ENCODE results near the gene PI4KA.
A peak's percentile ranks its signal among the peaks of the same experiment; 100 is the strongest.
"Not testable (repeated sequence)": the region's sequence is repeated elsewhere in the genome, so short reads cannot be mapped to it uniquely, and the experiment has no call there.

The PI4KA gene

DNA sequence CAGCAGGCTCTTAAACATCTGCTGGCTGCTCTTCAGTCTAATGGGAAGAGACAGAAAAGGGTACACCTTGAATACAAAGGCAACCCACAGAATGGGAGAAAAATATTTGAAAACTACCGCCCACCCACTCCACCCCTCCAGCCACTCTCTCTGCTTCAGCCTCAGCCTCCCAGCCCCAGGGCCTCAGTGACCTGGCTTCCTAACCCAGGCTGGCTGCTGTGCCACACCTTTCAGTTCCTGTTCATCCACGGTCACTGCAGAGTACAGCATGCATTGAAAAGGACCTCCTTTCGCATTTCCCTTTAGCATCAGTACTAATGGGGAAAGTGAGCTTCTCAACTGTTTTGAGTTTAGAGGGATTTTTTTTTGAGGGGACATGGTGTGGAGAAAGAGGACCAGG lies 113.5 kb downstream of the PI4KA start:
- no peak for DNase-seq
- intact Hi-C loops (cut with DNase I) = no loop called here

DNA sequence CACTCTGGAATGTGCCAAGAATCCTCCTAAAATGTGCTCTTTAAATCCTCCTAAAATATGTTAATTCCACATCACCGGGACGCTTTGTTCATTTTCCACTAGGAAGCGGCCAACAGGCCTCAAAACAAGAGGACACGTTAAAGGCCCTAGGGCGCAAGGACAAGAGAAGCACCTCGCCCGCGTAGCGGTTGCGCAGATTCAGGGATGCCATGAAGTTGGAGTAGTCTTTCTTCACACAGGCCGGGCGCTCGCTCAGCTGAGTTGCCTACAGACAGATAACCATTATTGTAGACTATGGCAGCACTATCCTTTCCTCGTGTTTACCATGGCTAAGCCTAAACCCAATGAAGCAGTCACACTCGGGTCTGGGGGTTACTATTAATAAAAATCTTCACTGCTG lies 114.2 kb downstream of the PI4KA start:
- intact Hi-C loops (cut with DNase I) = no loop called here
- no peak for DNase-seq

DNA sequence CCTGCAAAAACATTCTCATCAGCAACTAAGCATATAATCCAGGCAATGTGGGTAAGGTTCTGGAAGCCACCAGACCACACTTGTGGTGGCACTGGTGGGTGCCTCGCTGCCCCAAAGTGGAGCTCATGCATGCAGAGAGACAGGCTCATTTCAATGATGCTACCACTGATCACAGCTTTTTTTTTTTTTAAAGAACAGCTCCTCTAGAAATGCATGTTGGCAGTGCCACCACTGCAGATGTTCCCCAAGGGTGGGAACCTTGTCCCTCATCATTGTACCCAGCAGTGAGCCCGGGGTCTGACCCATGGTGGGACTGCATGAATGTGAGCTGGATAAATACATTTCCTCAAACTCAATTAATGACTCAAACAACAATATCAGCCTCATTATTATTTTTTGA lies 115.8 kb downstream of the PI4KA start:
- intact Hi-C loops (cut with DNase I) = no loop called here
- DNase-seq = no peak

DNA sequence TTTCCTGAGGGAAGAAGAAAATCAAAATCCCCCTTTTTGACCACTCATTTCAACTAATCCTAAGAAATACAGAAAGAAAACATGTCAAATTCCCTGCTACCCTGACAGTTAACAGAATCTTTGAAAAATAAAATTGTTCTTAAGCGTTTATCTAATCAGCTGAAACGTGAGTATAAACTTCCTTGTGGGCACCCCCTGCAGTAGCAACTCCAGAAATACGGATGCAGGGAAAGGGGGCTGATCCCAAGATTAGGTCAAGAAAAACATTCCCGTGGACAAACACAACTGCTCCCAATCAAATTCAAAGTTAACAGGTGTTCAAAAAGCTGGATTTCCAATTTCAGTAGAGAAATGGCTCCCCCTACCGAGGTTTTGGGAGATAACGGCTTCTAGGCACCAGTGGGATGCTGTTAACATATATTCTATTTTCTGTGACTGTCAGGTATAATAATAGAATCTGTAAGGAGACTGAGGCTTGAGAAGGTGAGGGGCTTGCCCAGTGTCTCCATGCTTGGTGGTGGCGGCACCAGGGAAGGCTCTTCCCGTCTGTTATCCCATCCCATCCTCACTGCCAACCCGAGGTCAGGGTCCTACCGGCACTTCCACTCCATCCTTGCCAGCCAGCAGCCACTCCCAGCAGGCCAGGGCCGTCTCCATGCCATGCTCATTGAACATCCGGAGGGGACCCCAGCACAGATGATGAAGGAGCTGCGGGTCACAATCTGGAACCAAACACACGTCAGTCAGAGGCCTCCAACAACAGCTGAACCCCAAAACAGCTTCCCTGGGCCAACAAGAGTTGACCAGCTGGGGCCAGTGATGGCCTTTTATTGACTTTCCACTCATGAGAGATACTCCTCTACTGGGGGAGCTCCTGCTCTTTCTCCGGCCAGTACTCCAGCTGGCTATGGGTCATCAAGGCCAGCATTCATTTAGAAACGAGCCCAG lies 116.7 kb downstream of the PI4KA start:
- intact Hi-C loops (cut with DNase I) = no loop called here
- DNase-seq = peak in 22 of 42 donors; percentile 20 to 80 (median 52)

DNA sequence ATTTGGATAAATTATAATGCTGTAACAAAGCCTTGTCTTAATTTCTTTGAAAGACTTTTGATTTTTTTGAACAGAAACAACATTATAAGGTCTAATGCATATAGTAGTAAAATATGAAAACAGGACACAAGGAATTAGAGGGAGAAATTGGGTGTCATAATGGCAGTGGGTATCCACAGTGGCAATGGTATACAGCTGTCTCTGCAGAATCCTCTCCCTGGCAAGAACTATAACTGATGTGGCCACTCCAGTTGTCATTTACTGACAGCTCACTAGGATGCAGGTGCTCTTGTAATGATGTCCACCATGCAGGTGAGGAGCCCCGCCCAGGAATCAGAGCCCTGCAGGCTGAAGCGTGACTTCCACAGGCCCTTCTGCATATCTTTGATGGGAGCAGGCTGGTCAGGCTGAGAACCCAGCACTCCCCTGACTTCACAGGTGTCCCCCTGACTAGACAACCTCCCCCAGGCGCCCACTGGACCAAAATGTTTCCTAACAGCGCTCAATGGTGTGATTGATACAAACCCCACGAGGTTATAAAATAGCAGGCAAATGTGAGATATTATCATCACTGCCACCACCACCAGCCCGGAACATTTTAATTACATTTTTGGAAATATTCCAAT lies 117.5 kb downstream of the PI4KA start:
- intact Hi-C loops (cut with DNase I) = no loop called here
- no peak for DNase-seq

DNA sequence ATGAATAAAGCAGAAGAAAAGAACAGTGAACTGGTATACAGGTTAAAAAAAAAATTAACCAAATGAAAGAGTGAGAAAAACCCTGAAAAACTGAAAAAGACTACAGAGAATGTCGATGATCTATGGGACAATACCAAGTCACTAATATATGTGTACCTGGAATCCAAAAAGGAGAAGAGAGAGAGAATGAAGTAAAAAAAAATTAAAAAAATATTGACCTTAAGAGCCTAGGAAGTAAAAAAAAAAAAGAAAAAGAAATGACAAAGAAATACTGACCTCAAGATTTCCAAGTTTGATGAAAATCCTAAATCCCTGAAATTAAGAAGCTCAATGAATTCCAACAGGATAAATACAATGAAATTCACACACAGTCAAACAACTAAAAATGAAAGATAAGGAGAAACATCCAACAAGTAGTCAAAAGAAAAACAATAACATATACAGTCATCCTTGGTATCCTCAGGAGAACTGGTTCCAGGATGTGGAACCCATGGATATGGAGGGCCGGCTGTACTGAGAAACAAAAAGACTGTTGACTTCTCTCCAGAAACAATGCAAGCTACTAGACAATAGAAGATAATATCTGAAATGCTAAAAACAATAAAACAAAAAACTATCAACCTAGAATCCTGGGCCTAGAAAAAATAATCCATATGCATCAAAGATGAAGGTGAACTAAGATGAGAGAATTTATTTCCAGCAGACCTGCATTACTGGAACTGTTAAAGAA lies 118.2 kb downstream of the PI4KA start:
- intact Hi-C loops (cut with DNase I) = no loop called here
- no peak for DNase-seq

DNA sequence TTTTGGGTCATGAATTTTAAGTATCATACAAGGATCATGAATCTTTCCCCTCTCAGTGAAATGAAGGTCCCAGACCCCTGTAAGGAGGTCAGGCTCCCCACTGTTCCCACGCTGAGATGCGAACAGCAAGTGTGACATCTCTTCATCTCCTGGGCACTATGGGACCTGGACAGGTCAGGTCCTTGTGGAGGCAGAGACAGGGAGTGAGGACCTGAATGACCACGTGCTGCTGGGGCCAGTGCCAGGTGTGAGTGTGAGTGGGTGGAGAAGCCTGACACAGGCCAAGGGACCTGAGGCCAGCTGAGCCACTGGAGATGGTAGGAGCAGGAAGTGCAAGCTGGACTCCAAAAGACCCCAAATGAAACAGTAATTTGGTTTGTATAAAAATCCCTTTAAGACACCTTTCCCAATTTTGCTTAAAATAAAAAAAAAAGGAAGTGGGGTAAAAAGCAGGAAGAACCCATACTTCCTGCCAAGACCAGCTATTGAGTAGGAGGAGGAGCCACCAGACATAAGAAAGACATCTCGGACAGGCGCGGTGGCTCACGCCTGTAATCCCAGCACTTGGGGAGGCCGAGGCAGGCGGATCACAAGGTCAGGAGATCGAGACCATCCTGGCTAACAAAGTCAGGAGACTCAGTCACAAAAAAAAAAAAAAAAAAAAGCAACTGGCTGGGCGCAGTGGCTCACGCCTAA lies 120.1 kb downstream of the PI4KA start:
- DNase-seq = no peak
- intact Hi-C loops (cut with DNase I) = no loop called here

DNA sequence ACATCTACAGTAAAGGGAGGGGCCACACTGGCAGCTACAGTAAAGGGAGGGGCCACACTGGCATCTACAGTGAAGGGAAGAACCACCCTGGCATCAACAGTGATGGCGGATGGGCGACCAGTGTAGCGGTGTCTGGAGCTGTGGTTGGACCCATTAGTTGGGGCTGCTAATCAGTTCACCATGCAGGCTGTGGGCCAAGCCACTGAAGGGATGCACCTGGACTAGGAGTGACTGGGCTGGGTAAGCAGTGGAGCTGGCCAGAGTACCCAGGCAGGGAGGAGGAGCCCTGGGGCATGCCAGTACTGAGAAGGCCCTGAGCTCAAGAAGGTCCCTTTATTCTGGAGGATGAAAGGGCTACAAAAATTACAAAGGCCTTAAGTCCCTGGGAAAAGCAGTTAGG lies 121.7 kb downstream of the PI4KA start:
- DNase-seq; intact Hi-C loops (cut with DNase I): not testable (repeated sequence)

DNA sequence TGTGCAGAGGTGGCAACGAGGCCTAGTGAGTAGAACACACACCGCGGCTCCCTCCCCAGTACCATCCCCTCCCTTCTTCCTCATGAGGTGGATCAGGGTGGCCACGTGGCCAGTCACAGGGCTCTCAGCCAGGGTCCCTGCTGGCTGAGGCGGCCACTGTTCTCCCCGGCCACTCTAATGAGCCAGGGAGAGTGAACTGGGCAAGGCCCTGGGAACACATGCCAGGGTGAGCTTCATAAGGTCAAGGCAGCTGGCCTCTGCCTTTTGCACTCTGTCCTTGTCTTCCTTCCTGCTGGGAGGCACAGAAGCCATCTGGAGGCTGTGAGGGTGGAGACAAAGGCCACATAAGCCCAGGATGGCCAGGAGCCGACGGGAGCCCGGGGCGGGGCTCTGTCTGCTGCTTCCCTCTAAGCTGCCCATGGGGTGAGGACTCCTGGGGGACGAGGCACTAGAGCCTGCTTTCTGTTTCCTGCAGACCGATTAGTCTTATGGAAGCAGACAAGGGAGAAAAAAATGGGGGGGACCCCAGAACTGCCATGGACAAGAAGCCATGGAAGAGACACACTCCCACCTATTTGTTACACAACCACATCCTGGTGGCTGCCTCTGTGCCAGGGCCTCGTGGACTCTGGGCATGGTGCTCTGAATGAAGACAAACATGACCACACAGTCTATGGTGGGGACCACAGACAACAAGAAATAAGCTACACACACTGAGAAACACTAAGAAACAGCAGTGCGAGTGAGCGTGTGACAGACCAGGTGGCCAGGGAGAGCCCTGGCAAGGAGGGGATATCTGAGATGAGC lies 123.1 kb downstream of the PI4KA start:
- intact Hi-C loops (cut with DNase I); DNase-seq: not testable (repeated sequence)

DNA sequence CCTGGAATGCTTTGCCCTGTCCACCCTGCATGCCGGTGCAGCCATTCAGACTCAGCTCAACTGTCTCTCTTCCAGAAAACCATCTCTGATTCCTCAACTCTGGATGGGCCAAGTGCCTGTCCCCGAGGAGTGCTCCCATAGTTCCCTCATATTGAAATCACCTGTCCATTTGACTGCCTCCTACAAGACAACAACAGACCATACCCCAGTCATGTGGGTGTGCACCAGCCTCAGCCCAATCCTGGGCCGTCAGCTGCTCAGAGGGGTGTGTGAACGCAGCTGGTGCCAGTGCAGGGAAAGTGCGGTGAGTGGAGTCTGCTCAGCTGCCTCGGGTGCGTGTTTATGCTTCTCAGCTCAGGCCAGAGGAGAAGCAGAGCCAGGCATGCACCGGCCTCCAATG lies 126.2 kb downstream of the PI4KA start:
- DNase-seq; intact Hi-C loops (cut with DNase I): not testable (repeated sequence)

DNA sequence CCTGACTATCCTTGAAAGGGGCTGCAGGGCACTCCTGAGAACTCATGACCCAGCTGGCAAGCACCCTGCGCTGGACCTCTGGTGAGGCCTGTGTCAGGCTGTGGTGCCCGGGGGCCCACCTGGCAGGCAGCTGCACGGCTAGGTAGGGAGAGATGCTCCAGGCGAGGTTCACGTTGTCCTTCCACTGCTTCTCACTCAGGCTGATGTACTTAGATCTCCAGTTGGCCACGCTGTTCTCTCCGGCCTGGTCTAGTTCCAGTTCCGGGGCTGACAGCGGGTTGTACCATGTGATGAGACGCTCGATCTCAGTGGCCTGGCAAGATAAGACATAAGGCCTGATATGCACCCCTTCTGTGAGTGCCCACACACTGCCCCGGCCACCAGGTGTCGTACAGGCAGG lies 129.4 kb downstream of the PI4KA start:
- intact Hi-C loops (cut with DNase I) = no loop called here
- no peak for DNase-seq

DNA sequence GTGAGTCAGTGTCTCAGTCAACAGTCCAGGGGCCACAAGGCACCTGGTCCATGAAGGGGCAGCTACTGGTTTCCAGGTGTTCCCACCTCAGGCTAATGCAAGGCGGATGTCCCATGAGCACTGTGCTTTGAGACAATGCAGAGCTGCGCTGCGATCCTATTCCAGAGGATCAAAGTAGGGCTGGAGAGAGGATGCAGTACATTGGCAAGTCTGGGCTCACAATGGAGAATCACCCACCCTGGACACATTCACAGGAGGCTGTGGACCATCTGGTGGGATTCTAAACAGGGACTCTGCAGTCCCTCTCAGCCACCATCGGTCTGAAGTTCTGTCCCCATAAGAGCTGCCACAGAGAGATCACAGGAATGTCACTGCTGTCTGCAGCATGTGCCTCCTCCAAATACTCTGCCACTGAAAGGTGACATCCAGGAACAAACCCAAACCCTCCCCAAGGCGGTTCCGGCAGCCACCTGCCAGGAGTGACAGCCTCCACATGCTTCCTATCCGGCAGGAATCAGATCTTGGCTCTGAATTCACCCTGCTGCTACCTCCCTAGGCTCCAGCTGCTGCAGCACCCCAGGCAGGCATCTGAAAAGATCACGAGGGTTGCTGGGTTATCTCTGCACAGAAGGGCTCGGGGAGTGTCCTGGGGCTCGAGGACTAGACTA lies 130.0 kb downstream of the PI4KA start:
- intact Hi-C loops (cut with DNase I) = no loop called here
- DNase-seq = peak in 34 of 42 donors; percentile 33 to 83 (median 57)

DNA sequence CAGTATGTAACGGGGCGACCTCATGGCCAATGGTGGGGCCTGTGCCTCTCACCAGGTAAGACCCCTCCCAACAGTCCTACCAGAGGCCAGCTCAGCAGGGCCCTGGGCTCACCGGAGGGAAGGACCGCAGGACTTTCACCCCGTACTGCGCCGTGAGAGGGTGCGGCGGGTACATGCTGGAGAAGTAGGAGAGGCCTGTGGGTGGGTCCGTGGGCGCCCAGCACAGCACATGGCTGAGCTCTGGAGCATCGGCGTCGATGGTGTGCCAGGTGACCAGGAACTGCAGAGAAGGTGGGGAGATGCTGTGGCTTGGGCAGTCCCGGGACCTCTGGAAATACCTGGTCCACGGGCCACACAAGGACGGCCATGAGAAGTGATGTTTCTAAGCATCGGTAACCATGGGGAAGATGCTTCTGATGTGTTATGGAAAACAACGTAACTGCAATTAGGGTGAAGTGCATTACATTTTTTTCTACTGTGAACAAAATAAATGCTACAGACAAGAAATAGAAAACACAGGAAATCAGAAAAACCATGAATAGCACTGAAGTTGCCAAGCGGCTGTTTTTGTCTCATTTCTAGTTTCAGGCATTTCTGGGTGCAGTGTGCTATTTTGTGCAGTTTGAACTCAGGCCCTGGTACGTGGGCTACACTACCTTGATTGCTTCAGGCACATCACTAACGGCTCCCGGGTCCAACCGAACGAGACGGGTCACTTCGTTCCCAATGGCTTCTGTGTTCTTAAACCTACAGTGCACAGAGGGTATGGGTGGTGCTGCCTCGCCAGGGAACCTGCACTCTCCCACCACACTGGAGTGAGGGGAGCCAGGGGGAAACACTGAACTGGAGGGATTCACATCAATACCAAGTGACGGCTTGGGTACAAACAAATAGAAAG lies 131.2 kb downstream of the PI4KA start:
- DNase-seq = peak in 6 of 42 donors; percentile 33 to 60 (median 40)
- intact Hi-C loops (cut with DNase I) = no loop called here

DNA sequence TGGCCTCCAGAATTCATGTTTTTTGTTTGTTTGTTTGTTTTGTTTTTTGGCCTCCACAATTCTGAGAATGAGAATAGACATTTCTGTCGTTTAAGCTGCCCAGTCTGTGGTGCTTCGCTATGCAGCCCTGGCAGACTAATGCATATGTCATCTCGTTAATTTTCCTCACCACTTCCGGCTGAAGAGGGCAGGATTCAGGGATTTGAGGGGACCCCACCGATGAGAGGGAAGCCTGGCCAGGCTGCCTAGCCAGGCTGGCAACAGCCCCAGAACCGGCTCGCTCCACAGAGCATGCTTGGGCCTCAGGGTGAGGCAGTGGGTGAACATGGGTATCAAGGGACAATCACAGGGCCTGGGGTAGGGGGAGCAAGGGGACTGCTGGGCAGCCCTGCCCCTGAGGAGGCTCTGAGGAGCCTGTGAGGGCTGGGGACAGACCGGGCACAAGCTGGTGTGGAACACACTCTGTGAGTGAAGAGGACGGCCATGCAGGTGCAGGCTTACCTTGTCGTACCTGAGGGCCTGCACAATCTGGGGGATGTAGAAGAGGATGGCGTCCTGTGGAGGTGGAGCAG lies 132.5 kb downstream of the PI4KA start:
- intact Hi-C loops (cut with DNase I) = no loop called here
- no peak for DNase-seq

DNA sequence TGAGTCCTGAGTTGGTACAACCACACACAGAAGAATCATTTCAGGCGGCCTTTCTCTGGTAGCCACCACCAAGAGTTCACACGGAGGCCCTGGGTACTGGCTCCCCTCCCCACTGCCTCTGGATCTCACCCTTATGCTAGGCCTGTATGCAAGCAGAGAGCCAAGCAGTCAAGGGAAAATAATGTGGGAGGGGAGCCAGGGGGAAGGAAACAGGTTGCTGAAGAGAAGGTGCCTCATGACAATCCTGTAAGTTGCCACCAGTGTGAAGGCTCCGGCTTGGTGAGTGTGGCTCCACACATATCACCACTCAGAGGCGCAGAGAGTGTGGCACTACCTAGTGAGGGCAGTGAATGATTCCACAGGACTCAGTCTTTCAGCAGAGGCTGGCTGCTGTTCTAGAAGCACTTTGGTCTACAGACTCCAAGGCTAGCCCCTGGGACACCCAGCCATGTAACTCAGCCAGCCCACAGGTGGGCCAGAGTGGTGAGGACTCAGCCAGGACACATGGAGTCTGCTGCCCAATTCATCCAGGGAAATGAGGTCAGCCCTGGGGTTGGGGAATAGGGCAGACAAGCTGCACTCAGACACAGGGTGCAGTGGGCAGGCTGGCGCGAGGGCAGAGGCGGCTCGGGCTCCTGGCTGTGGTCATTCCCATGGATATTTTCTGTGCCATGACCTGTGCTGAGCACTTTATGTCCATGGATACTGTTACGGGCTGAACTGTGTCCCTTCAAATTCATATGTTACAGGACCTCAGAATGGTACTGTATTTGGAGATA lies 133.7 kb downstream of the PI4KA start:
- intact Hi-C loops (cut with DNase I) = no loop called here
- no peak for DNase-seq

Data from head of caudate nucleus (tissue), 42 donors.